OCI-LY3 (cell line): ENCODE results near the gene CCM2.
"Not testable (repeated sequence)": the region's sequence is repeated elsewhere in the genome, so short reads cannot be mapped to it uniquely, and the experiment has no call there.

Experiments used
- H2AFZ ChIP-seq: fragments of 200-600, 300-600 bp; shearing (Covaris generic); 2 replicates; pipeline ENCODE4 v1.6.0; 2014; ENCODE audit warnings: antibody characterized with exemption, low read depth, low read length
- H3K27ac ChIP-seq: fragments of 200-600, 300-600 bp; sonication (generic); 2 replicates; pipeline ENCODE4 v1.5.1; 2014; ENCODE audit warnings: mild to moderate bottlenecking, low read length, moderate library complexity, mixed read lengths
- H3K27me3 ChIP-seq: fragments of 200-600, 300-600 bp; sonication (generic); 2 replicates; pipeline ENCODE4 v1.6.1; 2014; ENCODE audit warnings: low read depth, low read length, mixed read lengths
- H3K36me3 ChIP-seq: fragments of 200-600, 300-600 bp; sonication (generic); replicated peaks from 2 replicates; pipeline ENCODE3; 2014; ENCODE audit warnings: low read depth, low read length, mixed read lengths
- H3K4me1 ChIP-seq: fragments of 300-600, 200-600 bp; sonication (generic); 2 replicates; pipeline ENCODE4 v1.6.1; 2014; ENCODE audit warnings: low read length, mixed read lengths
- H3K4me2 ChIP-seq: fragments of 200-600, 300-600 bp; sonication (generic); 2 replicates; pipeline ENCODE4 v1.6.1; 2014; ENCODE audit warnings: low read length, mixed read lengths
- H3K4me3 ChIP-seq: fragments of 300-600, 200-600 bp; sonication (generic); 2 replicates; pipeline ENCODE4 v1.5.1; 2014; ENCODE audit warnings: antibody characterized with exemption, mild to moderate bottlenecking, low read length, moderate library complexity
- H3K79me2 ChIP-seq: fragments of 300-600, 200-600 bp; shearing (Covaris generic); 2 replicates; pipeline ENCODE4 v1.6.1; 2014; ENCODE audit warnings: mild to moderate bottlenecking, low read length, mixed read lengths
- H3K9ac ChIP-seq: fragments of 300-600, 200-600 bp; shearing (Covaris generic); 2 replicates; pipeline ENCODE4 v1.6.0; 2014; ENCODE audit warnings: mild to moderate bottlenecking, low read length, moderate library complexity
- H3K9me3 ChIP-seq: fragments of 200-600, 300-600 bp; shearing (Covaris generic); 2 replicates; pipeline ENCODE4 v1.6.1; 2014; ENCODE audit warnings: low read length, mixed read lengths; ENCODE audit not compliant: insufficient read depth
- H4K20me1 ChIP-seq: fragments of 200-600, 300-600 bp; sonication (generic); 2 replicates; pipeline ENCODE4 v1.6.1; 2016; ENCODE audit warnings: low read length, mixed read lengths; ENCODE audit not compliant: insufficient read depth
- CTCF ChIP-seq: fragments of 200-600, 300-600 bp; sonication (generic); IDR thresholded peaks from 2 replicates; pipeline ENCODE4 v1.5.1; 2014; ENCODE audit warnings: antibody characterized with exemption, low read length, low read depth
- EZH2phosphoT487 ChIP-seq: fragments of 200-600 bp; shearing (Covaris generic); IDR thresholded peaks from 2 replicates; pipeline ENCODE4 v1.6.1; 2018; ENCODE audit warnings: antibody characterized with exemption, mixed run types, low read depth

The CCM2 gene

GRCh38 chr7:45111298-45112223, 111.6 kb downstream of the CCM2 start, which contains the start of gene TBRG4:
TSS of gene TBRG4 (minus strand) at chr7:45111697. CDS start at chr7:45109237, 2,460 bp downstream.
- peaks cover 12% of the 10 kb centered on the region; the same call in 1 of the 2 replicates for H4K20me1 ChIP-seq
- H3K36me3 ChIP-seq = peaks cover 33% of the 10 kb centered on the region
- H3K4me1 ChIP-seq = peaks cover 25% of the 10 kb centered on the region
- H3K79me2 ChIP-seq = peaks cover 56% of the 10 kb centered on the region
- peak within 1 kb of the TSS; percentile 89 for H3K4me2 ChIP-seq
- TF ChIP-seq CTCF = peak; percentile 41
- no peak for TF ChIP-seq EZH2phosphoT487
- peak within 1 kb of the TSS; percentile 84 for H3K27ac ChIP-seq
- peak within 1 kb of the TSS; percentile 85 for H3K9ac ChIP-seq
- H2AFZ ChIP-seq = peak within 1 kb of the TSS; percentile 54; the same call in 1 of the 2 replicates
- no peaks in the 10 kb centered on the region for H3K9me3 ChIP-seq
- no peaks in the 10 kb centered on the region for H3K27me3 ChIP-seq
- H3K4me3 ChIP-seq = peak within 1 kb of the TSS; percentile 89

- Histone ChIP-seq H3K4me2 (peak overlapping the region; percentile 66), H3K9ac (peak overlapping the region; percentile 85; the same call in 1 of the 2 replicates), H3K36me3 (peaks cover 23% of the 10 kb centered on the region)
Measured at GRCh38 chr7:45112648-45113047, 112.6 kb downstream of the CCM2 start.

GRCh38 chr7:45114257-45114656, 114.3 kb downstream of the CCM2 start:
- H3K27ac ChIP-seq, H3K36me3 ChIP-seq, H3K4me3 ChIP-seq, H3K9me3 ChIP-seq, H4K20me1 ChIP-seq, H3K9ac ChIP-seq, H3K27me3 ChIP-seq: not testable (repeated sequence)
- Histone ChIP-seq H3K79me2 (peaks cover 29% of the 10 kb centered on the region), H2AFZ (peak overlapping the region; percentile 29; the same call in 1 of the 2 replicates), H3K4me1 (peaks cover 25% of the 10 kb centered on the region), H3K4me2 (peak overlapping the region; percentile 39; the same call in 1 of the 2 replicates)

More at GRCh38 chr7:45112648-45113047, 112.6 kb downstream of the CCM2 start:
- peak overlapping the region; percentile 84; the same call in 1 of the 2 replicates for H3K27ac ChIP-seq
- peaks cover 6% of the 10 kb centered on the region; the same call in 1 of the 2 replicates for H4K20me1 ChIP-seq
- H3K79me2 ChIP-seq = peaks cover 45% of the 10 kb centered on the region
- peak overlapping the region; percentile 89 for H3K4me3 ChIP-seq
- H3K4me1 ChIP-seq = peaks cover 25% of the 10 kb centered on the region
- no peaks in the 10 kb centered on the region for H3K9me3 ChIP-seq
- TF ChIP-seq EZH2phosphoT487 (no peak), CTCF (no peak)
- H2AFZ ChIP-seq = no peak overlapping the region
- H3K27me3 ChIP-seq = no peaks in the 10 kb centered on the region

- peak overlapping the region; percentile 39 for H3K4me2 ChIP-seq
- no peaks in the 10 kb centered on the region for H3K27me3 ChIP-seq
- H3K9me3 ChIP-seq = no peaks in the 10 kb centered on the region
- H3K9ac ChIP-seq = peak overlapping the region; percentile 10; the same call in 1 of the 2 replicates
- TF ChIP-seq CTCF = no peak
- TF ChIP-seq EZH2phosphoT487 = no peak
- no peak overlapping the region for H3K4me3 ChIP-seq
- H3K79me2 ChIP-seq = peaks cover 22% of the 10 kb centered on the region
- H2AFZ ChIP-seq = peak overlapping the region; percentile 29; the same call in 1 of the 2 replicates
- peaks cover 24% of the 10 kb centered on the region for H3K4me1 ChIP-seq
- peaks cover 3% of the 10 kb centered on the region for H3K36me3 ChIP-seq
- peak overlapping the region; percentile 25 for H3K27ac ChIP-seq
- H4K20me1 ChIP-seq = no peaks in the 10 kb centered on the region; the same call in 1 of the 2 replicates
Measured at GRCh38 chr7:45114926-45115325, 114.9 kb downstream of the CCM2 start.
